Chondrocyte (in vitro differentiated cells): ENCODE data around the gene SMU1. TPM values are rescaled to one million over a fixed set of nuclear protein-coding genes. Genes with fewer than 3 reads are reported as not detected.

Experiments
- DNase-seq: peaks from one replicate; pipeline ENCODE4 v3.0.0; 2021; ENCODE audit warnings: mixed read lengths, low spot score
- H3K27ac Mint-ChIP-seq: one replicate; pipeline ENCODE4 v1.8.0; 2021; ENCODE audit warnings: mild to moderate bottlenecking, moderate library complexity, mixed read lengths; ENCODE audit not compliant: unreplicated experiment
- H3K27me3 Mint-ChIP-seq: 2 replicates; pipeline ENCODE4 v1.8.0; 2021; ENCODE audit warnings: low read depth, mixed read lengths
- H3K36me3 Mint-ChIP-seq: 2 replicates; pipeline ENCODE4 v1.8.0; 2021; ENCODE audit warnings: low read depth, mixed read lengths
- H3K4me1 Mint-ChIP-seq: 2 replicates; pipeline ENCODE4 v1.8.0; 2021; ENCODE audit warnings: low read depth, mild to moderate bottlenecking, mixed read lengths
- H3K4me3 Mint-ChIP-seq: one replicate; pipeline ENCODE4 v1.8.0; 2021; ENCODE audit warnings: mild to moderate bottlenecking, moderate library complexity, mixed read lengths; ENCODE audit not compliant: unreplicated experiment
- H3K9me3 Mint-ChIP-seq: 2 replicates; pipeline ENCODE4 v1.8.0; 2021; ENCODE audit warnings: low read depth, mixed read lengths
- total RNA-seq: library from RNA; stranded (reverse); gene quantifications from 3 replicates; pipeline ENCODE4 v1.2.1, GENCODE V29; 2021
- TF ChIP-seq, protein P1 (sequence below): fragments of 200-600 bp; sonication (generic); IDR thresholded peaks from 2 replicates; pipeline ENCODE4 v1.5.0; 2021; ENCODE audit warnings: antibody characterized with exemption, mild to moderate bottlenecking, moderate library complexity

Gene SMU1
- total RNA-seq, 1 donor from 2014 or later: 17.5 TPM

GRCh38 chr9:33022303-33022702 is 54.2 kb downstream of the SMU1 start:
- Mint-ChIP-seq H3K27me3 (no peaks in the 10 kb centered on the region), H3K9me3 (no peaks in the 10 kb centered on the region), H3K4me1 (peaks cover 28% of the 10 kb centered on the region), H3K27ac (no peak overlapping the region), H3K36me3 (peaks cover 7% of the 10 kb centered on the region), H3K4me3 (no peak overlapping the region)
- DNase-seq: no peak
- TF ChIP-seq, protein P1, sequence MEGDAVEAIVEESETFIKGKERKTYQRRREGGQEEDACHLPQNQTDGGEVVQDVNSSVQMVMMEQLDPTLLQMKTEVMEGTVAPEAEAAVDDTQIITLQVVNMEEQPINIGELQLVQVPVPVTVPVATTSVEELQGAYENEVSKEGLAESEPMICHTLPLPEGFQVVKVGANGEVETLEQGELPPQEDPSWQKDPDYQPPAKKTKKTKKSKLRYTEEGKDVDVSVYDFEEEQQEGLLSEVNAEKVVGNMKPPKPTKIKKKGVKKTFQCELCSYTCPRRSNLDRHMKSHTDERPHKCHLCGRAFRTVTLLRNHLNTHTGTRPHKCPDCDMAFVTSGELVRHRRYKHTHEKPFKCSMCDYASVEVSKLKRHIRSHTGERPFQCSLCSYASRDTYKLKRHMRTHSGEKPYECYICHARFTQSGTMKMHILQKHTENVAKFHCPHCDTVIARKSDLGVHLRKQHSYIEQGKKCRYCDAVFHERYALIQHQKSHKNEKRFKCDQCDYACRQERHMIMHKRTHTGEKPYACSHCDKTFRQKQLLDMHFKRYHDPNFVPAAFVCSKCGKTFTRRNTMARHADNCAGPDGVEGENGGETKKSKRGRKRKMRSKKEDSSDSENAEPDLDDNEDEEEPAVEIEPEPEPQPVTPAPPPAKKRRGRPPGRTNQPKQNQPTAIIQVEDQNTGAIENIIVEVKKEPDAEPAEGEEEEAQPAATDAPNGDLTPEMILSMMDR: no peak

GRCh38 chr9:33019797-33020196 is 56.7 kb downstream of the SMU1 start:
- Mint-ChIP-seq H3K4me3 (no peak overlapping the region), H3K36me3 (peaks cover 2% of the 10 kb centered on the region), H3K4me1 (peaks cover 17% of the 10 kb centered on the region), H3K9me3 (no peaks in the 10 kb centered on the region), H3K27ac (no peak overlapping the region), H3K27me3 (no peaks in the 10 kb centered on the region)
- no peak for DNase-seq
- TF ChIP-seq, protein P1: no peak

- H3K9me3 Mint-ChIP-seq: no peaks in the 10 kb centered on the region
- H3K27me3 Mint-ChIP-seq: no peaks in the 10 kb centered on the region
- DNase-seq: no peak
- H3K4me1 Mint-ChIP-seq: no peaks in the 10 kb centered on the region
- TF ChIP-seq, protein P1: no peak
- peaks cover 2% of the 10 kb centered on the region for H3K36me3 Mint-ChIP-seq
- no peak overlapping the region for H3K4me3 Mint-ChIP-seq
- H3K27ac Mint-ChIP-seq: no peak overlapping the region
These were observed 59.0 kb downstream of the SMU1 start for GRCh38 chr9:33017283-33018041.

GRCh38 chr9:33014665-33015014 is 61.8 kb downstream of the SMU1 start:
- no peaks in the 10 kb centered on the region for H3K4me1 Mint-ChIP-seq
- H3K27me3 Mint-ChIP-seq: no peaks in the 10 kb centered on the region
- H3K4me3 Mint-ChIP-seq: no peak overlapping the region
- H3K27ac Mint-ChIP-seq: no peak overlapping the region
- TF ChIP-seq, protein P1: no peak
- no peak for DNase-seq
- H3K9me3 Mint-ChIP-seq: no peaks in the 10 kb centered on the region
- no peaks in the 10 kb centered on the region for H3K36me3 Mint-ChIP-seq

- TF ChIP-seq, protein P1: no peak
- Mint-ChIP-seq H3K27me3 (no peaks in the 10 kb centered on the region), H3K9me3 (no peaks in the 10 kb centered on the region), H3K4me1 (no peaks in the 10 kb centered on the region), H3K27ac (no peak overlapping the region), H3K36me3 (no peaks in the 10 kb centered on the region), H3K4me3 (no peak overlapping the region)
- no peak for DNase-seq
These were observed 62.4 kb downstream of the SMU1 start for GRCh38 chr9:33013962-33014664.
